Measurements from ENCODE around the gene RAB3D. TPM values are rescaled to one million over a fixed set of nuclear protein-coding genes. Genes with fewer than 3 reads are reported as not detected.

RAB3D gene, protein sequence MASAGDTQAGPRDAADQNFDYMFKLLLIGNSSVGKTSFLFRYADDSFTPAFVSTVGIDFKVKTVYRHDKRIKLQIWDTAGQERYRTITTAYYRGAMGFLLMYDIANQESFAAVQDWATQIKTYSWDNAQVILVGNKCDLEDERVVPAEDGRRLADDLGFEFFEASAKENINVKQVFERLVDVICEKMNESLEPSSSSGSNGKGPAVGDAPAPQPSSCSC
- total RNA-seq: 8.2 and 9.4 TPM in 2 replicates

DNA sequence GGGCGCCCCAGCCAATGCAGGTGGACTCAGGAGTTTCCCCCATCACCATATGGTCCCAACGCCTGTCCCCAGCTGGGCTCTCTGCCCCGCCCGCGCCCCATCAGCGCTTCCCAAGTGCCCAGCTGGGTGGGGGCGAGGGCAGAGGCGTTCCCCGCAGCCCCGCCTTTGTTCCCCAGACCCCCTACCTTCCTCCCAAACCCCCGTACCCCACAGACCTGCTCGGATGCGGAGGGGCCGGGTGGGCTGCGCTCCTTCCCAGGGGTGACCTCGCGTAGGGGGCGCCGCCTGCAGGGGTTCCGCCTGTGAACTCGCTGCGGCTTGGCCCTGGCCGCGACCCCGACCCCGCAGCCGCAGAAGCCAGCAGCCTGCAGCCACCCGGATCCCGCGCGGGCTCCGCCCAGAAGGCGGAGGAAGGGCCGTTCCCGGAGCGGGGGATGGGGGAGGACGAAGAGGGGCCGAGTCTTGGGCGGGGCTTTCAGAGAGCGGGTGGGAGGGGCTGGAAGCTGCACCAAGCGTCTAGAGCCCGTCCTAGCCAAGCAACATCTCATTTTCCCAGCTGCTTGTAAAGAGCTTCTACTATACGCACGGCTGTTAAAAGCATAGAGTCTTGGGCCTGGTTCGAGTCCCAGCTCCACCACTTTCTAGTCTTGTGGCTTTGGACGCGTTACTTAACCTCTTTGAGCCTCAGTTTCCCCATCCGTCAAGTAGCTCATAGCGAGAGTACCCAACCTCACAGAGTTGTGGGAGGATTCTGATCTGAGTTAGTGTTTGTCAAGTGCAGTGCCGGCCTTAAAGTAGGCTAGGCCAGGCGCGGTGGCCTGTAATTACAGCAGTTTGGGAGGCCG is at the start of gene RAB3D:
Gene RAB3D, minus strand, starts transcription at position 404 of the 845 bp plus-strand sequence. CDS start 2,258 bp downstream, outside the sequence.
- intact Hi-C loops (cut with micrococcal nuclease): loop anchor here (1.0 kb wide), 2 partner anchors 16 to 35 kb away; partner anchors contain the start of genes PLPPR2 and SWSAP1

GRCh38 chr19:11387162-11388034 is 47.9 kb upstream of the RAB3D start:
- intact Hi-C loops (cut with micrococcal nuclease): no loop called here

GRCh38 chr19:11384778-11385129 is 45.3 kb upstream of the RAB3D start:
- intact Hi-C loops (cut with micrococcal nuclease): loop anchor here (5.0 kb wide), 1 partner anchor 198 kb away; no protein-coding TSS in a partner anchor

DNA sequence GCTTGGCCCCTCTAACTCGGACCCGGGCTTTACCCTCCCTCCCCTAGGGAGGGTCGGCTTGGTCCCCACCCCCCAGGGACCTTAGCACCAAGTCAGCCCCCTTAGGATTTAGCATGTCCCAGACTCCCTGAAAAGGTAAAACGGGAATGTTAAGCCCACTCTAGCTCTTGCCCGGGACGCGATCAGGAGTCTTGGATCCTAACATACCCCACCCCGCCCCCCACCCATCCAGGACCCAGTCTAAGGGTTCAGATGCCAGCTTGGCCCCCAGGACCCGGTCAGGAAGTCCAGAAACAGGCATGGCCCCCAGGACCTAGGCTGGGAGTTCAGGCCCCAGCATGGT is 44.2 kb upstream of the RAB3D start:
- intact Hi-C loops (cut with micrococcal nuclease): loop anchor here (5.0 kb wide), 1 partner anchor 199 kb away; no protein-coding TSS in a partner anchor

- intact Hi-C loops (cut with micrococcal nuclease): loop anchor here (1.0 to 5.0 kb wide), 2 partner anchors 9 to 199 kb away; partner anchors contain the start of gene SWSAP1
Measured at GRCh38 chr19:11382898-11383705, 43.6 kb upstream of the RAB3D start.

DNA sequence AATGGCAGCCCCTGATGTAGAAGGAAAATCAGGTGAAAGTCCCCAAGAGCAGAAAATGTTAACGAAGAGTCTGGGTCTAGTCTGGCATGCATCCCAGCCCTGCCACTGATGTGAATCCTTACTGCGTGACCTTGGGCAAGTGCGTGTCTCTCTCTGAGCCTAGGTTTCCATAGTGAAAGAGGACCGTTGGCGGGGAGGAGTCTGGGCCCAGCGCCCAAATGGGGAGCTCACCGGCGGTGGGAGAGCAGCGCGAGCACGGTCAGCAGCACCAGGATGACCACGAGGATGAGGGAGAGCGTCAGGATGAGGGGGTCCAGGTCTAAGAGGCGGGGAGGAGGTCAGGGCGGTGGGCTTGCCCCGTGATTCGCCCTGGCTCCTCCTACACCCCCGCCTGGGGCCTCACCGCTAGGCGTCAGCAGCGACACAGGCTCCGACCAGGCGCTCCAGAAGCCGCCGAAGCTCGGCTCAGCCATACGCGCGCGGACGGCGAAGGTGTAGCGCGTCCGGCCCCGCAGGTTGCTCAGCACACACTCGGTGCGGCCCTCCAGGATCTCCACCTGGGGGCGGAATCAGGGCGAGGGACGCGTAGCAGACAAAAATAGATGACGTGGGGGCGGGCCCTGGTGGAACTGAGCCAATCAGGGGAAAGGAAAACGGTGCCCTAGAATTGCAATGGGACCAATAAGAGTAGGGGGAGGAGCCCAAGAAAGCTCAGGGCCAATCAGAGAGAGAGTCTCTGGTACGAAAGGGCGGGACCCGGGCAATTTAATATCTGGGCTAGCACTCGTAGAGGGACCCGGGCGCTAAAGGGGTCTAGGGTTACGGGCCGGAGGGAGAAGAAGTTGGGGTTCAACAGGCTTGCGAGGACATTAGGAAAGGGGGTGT is 41.4 kb upstream of the RAB3D start:
- intact Hi-C loops (cut with micrococcal nuclease): loop anchor here (1.0 to 5.0 kb wide), 10 partner anchors 26 to 201 kb away; partner anchors contain the start of genes CCDC159, ODAD3, PLPPR2 and PRKCSH

DNA sequence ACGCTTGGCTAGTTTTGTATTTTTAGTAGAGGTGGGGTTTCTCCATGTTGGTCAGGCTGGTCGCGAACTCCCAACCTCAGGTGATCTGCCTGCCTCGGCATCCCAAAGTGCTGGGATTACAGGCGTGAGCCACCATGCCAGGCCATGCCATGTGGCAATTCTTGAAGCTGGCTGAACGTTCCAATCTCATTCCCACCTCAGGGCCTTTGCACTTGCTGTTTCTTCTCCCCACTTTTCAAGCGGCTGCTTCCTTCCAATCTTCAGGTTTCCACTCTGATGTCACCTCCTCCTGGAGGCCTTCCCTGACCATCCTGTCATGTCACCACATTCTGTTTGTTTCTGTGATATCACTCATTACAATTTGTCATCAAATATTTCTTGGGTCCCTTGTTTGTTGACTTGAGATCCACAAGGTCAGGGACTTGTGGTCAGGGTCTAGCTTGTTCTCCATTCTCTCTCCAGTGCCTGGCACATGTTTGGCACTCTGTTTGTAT is 40.4 kb upstream of the RAB3D start:
- intact Hi-C loops (cut with micrococcal nuclease): loop anchor here (2.0 to 10.0 kb wide), 3 partner anchors 99 to 955 kb away; partner anchors contain the start of gene PDE4A

DNA sequence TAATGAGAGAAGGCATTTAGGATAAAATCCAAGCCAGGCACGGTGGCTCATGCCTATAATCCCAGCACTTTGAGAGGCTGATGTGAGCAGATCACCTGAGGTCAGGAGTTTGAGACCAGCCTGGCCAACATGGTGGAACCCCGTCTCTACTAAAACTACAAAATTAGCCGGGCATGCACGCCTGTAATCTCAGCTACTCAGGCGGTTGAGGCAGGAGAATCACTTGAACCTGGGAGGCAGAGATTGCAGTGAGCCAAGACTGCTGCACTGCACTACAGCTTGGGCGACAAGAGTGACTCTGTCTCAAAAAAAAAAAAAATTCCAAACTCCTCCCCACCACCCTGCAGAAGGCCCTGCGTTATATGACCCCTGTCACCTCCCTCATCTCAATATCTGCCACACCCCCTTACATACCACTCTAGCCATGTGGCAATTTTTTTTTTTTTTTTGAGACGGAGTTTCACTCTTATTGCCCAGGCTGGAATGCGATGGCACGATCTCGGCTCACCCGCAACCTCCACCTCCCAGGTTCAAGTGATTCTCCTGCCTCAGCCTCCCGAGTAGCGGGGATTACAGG is 39.9 kb upstream of the RAB3D start:
- intact Hi-C loops (cut with micrococcal nuclease): loop anchor here (10.0 kb wide), 1 partner anchor 955 kb away; the partner anchor contains the start of gene PDE4A

DNA sequence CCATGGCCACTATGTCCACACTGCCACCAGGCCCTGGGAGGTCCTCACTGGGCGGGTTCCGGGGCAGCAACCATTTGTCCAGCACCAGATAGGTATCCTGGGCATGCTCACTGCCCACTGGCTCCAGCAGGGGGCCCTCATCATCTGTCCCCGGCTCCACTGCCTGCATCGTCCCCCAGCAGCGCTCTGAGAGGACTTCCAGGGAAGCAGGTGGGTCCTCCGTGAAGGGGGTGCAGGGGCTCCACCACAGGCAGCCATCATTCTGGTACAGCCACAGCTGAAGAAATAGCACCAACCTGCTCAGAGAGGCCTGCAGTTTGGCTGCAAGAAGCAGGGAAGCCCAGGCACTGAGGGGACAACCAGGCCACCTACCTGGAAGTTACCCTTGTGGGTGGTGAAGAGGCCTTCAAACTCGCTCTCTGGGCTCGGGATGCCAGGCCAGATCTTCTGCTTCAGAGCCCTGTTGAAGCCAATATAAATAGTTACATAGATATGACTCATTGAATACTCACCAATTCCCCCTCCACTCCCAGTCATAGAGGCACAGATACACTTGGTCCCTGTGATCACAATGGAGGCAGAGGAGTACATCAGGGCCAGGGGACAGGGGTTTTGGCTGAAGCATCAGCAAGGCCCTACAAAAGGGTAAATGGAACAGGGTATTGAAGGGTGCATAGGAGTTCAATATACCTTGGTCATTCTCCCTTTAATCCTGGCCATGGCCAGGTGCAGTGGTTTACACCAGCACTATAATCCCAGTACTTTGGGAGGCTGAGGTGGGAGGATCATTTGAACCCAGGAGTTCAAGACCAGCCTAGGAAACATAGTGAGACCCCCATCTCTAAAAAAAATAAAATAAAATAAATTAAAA is 39.1 kb upstream of the RAB3D start:
- intact Hi-C loops (cut with micrococcal nuclease): loop anchor here (10.0 kb wide), 1 partner anchor 954 kb away; the partner anchor contains the start of gene PDE4A

- intact Hi-C loops (cut with micrococcal nuclease): loop anchor here (10.0 kb wide), 1 partner anchor 953 kb away; the partner anchor contains the start of gene PDE4A
Measured at GRCh38 chr19:11377756-11378155, 38.3 kb upstream of the RAB3D start.

GRCh38 chr19:11377237-11377636 is 37.8 kb upstream of the RAB3D start:
- intact Hi-C loops (cut with micrococcal nuclease): loop anchor here (10.0 kb wide), 1 partner anchor 952 kb away; the partner anchor contains the start of gene PDE4A

GRCh38 chr19:11375143-11375948 is 35.9 kb upstream of the RAB3D start:
- intact Hi-C loops (cut with micrococcal nuclease): loop anchor here (1.0 to 10.0 kb wide), 10 partner anchors 20 to 1563 kb away; partner anchors contain the start of genes CALR, ECSIT, ODAD3 and PDE4A

- intact Hi-C loops (cut with micrococcal nuclease): loop anchor here (1.0 to 10.0 kb wide), 15 partner anchors 8 to 1564 kb away; partner anchors contain the start of genes CALR, CCDC159, ECSIT and ELOF1
Measured at GRCh38 chr19:11374433-11375142, 35.1 kb upstream of the RAB3D start, which contains the start of gene SWSAP1. Gene SWSAP1 (plus strand): TSS chr19:11374666. CDS start chr19:11374681, 15 bp downstream.

DNA sequence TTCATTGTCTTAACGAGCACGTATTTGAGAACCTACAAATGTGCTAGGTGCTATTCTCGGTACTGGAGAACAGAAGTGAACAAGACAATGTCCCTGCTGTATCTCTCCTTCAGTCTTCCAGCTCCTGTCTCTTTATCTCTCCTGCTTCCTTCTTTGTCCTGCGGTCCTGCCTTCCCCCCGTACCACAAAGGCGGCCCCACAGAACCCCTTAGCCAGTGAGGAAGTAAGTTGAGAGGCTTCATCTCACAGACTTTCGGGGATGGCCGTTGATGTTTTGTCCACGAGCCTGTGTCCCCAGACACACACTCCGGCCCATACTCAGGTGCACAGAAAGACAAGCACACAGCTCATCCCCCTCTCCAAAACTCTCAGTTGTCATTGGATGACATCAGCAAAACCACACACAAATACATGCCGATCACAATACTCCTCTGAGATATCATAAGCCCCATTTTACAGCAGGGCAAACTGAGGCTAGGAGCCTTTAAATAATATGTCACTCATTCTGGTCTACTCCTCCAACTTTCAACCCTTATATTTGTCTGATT is 34.5 kb upstream of the RAB3D start:
- intact Hi-C loops (cut with micrococcal nuclease): loop anchor here (1.0 to 10.0 kb wide), 8 partner anchors 8 to 949 kb away; partner anchors contain the start of genes CCDC159, ELOF1, LDLR and PDE4A
